NOMO-1 (cell line): ENCODE data around the gene SEC14L5.
"Not testable (repeated sequence)": the region's sequence is repeated elsewhere in the genome, so short reads cannot be mapped to it uniquely, and the experiment has no call there.

Experiments
- DNase-seq, 2 experiments: peaks; one replicate each; lab custom pipeline; 2025; ENCODE audit not compliant: unreplicated experiment in 2 of 2; lab: John Stamatoyannopoulos, UW

SEC14L5 gene

GRCh38 chr16:4948903-4949766 is 9.0 kb upstream of the SEC14L5 start:
- no peak for DNase-seq

GRCh38 chr16:4949986-4950385 is 8.1 kb upstream of the SEC14L5 start:
- no peak for DNase-seq

- DNase-seq: not testable (repeated sequence)
Observed at GRCh38 chr16:4951583-4951982, 6.5 kb upstream of the SEC14L5 start.

GRCh38 chr16:4954714-4955113 is 3.4 kb upstream of the SEC14L5 start:
- DNase-seq: no peak

GRCh38 chr16:4957420-4957719 is 760 bp upstream of the SEC14L5 start:
- no peak for DNase-seq

GRCh38 chr16:4958510-4959438 is 644 bp downstream of the SEC14L5 start:
- no peak for DNase-seq

- DNase-seq: no peak
Observed at GRCh38 chr16:4960579-4960978, 2.4 kb downstream of the SEC14L5 start.

- no peak for DNase-seq
Observed at GRCh38 chr16:4962716-4963115, 4.6 kb downstream of the SEC14L5 start.

- DNase-seq: not testable (repeated sequence)
Observed at GRCh38 chr16:4963527-4963926, 5.4 kb downstream of the SEC14L5 start.

- no peak for DNase-seq
Observed at GRCh38 chr16:4966736-4967453, 8.8 kb downstream of the SEC14L5 start.

- not testable (repeated sequence) for DNase-seq
Observed at GRCh38 chr16:4968278-4968677, 10.1 kb downstream of the SEC14L5 start.

GRCh38 chr16:4968879-4969483 is 10.9 kb downstream of the SEC14L5 start:
- DNase-seq: no peak

- DNase-seq: no peak
Observed at GRCh38 chr16:4970010-4970409, 11.9 kb downstream of the SEC14L5 start.

- no peak for DNase-seq
Observed at GRCh38 chr16:4972938-4973587, 14.9 kb downstream of the SEC14L5 start.

GRCh38 chr16:4976079-4976478 is 17.9 kb downstream of the SEC14L5 start:
- peak; percentile 58 to 95 for DNase-seq

- no peak for DNase-seq
Observed at GRCh38 chr16:4976611-4977145, 18.5 kb downstream of the SEC14L5 start.

GRCh38 chr16:4979164-4979563 is 21.0 kb downstream of the SEC14L5 start:
- no peak for DNase-seq

GRCh38 chr16:4979736-4980660 is 21.9 kb downstream of the SEC14L5 start:
- no peak for DNase-seq

- no peak for DNase-seq
Observed at GRCh38 chr16:4980691-4981090, 22.6 kb downstream of the SEC14L5 start.
